SK-N-SH (cell line): ENCODE measurements around the gene SUPT20H. TPM values are rescaled to one million over a fixed set of nuclear protein-coding genes. Genes with fewer than 3 reads are reported as not detected.

Experiments used
- CTCF ChIA-PET: fragments of 300-600, 350-600 bp; formaldehyde crosslinking; extraction: SDS; loops from one replicate; lab custom pipeline; 2021; lab: Yijun Ruan, JAX
- POLR2A ChIA-PET: fragments of 350-600 bp; sonication (Branson Sonifier 250); formaldehyde crosslinking; extraction: SDS; loops from one replicate; lab custom pipeline; 2020; ENCODE audit warnings: antibody characterized with exemption, inconsistent platforms; lab: Yijun Ruan, JAX
- DNase-seq: peaks from one replicate; pipeline ENCODE4 v3.0.0; 2012
- H2AFZ ChIP-seq: fragments of 200-600 bp; sonication (generic); 2 replicates; pipeline ENCODE4 v1.8.1; 2016; ENCODE audit warnings: antibody characterized with exemption, mild to moderate bottlenecking, low read depth
- H3F3A ChIP-seq: fragments of 200-600 bp; sonication (generic); replicated peaks from 2 replicates; pipeline ENCODE3; 2016; ENCODE audit warnings: antibody characterized with exemption, mild to moderate bottlenecking; ENCODE audit not compliant: insufficient read depth
- H3K27ac ChIP-seq, 2 experiments: fragments of 200-500 bp in 1 of 2; fragments of 200-600 bp in 1 of 2; sonication (Bioruptor generic) in 1 of 2; sonication (generic), shearing (Covaris generic) in 1 of 2; 2 replicates each; pipeline versions ENCODE4 v1.5.1 to v1.6.1; 2014 to 2016; ENCODE audit warnings: low read depth in 2 of 2, inconsistent platforms in 1 of 2, low read length in 1 of 2, mild to moderate bottlenecking in 1 of 2, mixed read lengths in 1 of 2
- H3K27me3 ChIP-seq: fragments of 200-600 bp; sonication (generic), shearing (Covaris generic); 2 replicates; pipeline ENCODE4 v1.6.1; 2016; ENCODE audit warnings: mixed run types; ENCODE audit not compliant: insufficient read depth
- H3K36me3 ChIP-seq, 2 experiments: fragments of 200-500 bp in 1 of 2; fragments of 200-600 bp in 1 of 2; sonication (Bioruptor generic) in 1 of 2; sonication (generic) in 1 of 2; replicated peaks in 1 of 2; 2 replicates each; pipeline versions ENCODE3 to v1.5.1; 2014 to 2016; ENCODE audit warnings: low read length in 1 of 2, mild to moderate bottlenecking in 1 of 2; ENCODE audit not compliant: insufficient read depth in 2 of 2, control insufficient read depth in 1 of 2
- H3K4me1 ChIP-seq, 2 experiments: fragments of 200-500 bp in 1 of 2; fragments of 200-600 bp in 1 of 2; sonication (Bioruptor generic) in 1 of 2; sonication (generic), shearing (Covaris generic) in 1 of 2; 2 replicates each; pipeline versions ENCODE4 v1.5.1 to v1.6.1; 2014 to 2016; ENCODE audit warnings: low read depth in 1 of 2, low read length in 1 of 2, mixed run types in 1 of 2; ENCODE audit not compliant: insufficient read depth in 2 of 2, control insufficient read depth in 1 of 2
- H3K4me2 ChIP-seq: fragments of 200-600 bp; sonication (generic), shearing (Covaris generic); 2 replicates; pipeline ENCODE4 v1.6.1; 2017; ENCODE audit warnings: mixed run types
- H3K4me3 ChIP-seq, 2 experiments: fragments of 200-500 bp in 1 of 2; fragments of 200-600 bp in 1 of 2; sonication (Bioruptor generic) in 1 of 2; sonication (generic), shearing (Covaris generic) in 1 of 2; 2 replicates each; pipeline versions ENCODE4 v1.5.1 to v1.8.1; 2014 to 2016; ENCODE audit warnings: low read depth in 2 of 2, inconsistent platforms in 1 of 2, low read length in 1 of 2, mild to moderate bottlenecking in 1 of 2, mixed read lengths in 1 of 2, moderate library complexity in 1 of 2
- H3K79me2 ChIP-seq: fragments of 200-600 bp; sonication (generic); 2 replicates; pipeline ENCODE4 v1.8.1; 2017; ENCODE audit warnings: mild to moderate bottlenecking; ENCODE audit not compliant: insufficient read depth
- H3K9ac ChIP-seq: fragments of 200-600 bp; sonication (generic); 2 replicates; pipeline ENCODE4 v1.6.1; 2017; ENCODE audit warnings: mixed run types
- H3K9me2 ChIP-seq: fragments of 200-600 bp; sonication (generic); 2 replicates; pipeline ENCODE4 v1.6.1; 2017; ENCODE audit warnings: mixed run types
- H3K9me3 ChIP-seq: fragments of 200-600 bp; sonication (generic); 2 replicates; pipeline ENCODE4 v1.6.1; 2017; ENCODE audit warnings: mixed run types, mild to moderate bottlenecking, moderate library complexity
- H4K20me1 ChIP-seq: fragments of 200-600 bp; sonication (generic); 2 replicates; pipeline ENCODE4 v1.6.1; 2017; ENCODE audit warnings: mild to moderate bottlenecking, mixed run types; ENCODE audit not compliant: insufficient read depth
- CHD2 ChIP-seq: fragments of 150-350 bp; IDR thresholded peaks from 2 replicates; pipeline ENCODE4 v1.6.1; 2018; ENCODE audit warnings: low read length; ENCODE audit not compliant: partially characterized antibody
- EP300 ChIP-seq, 2 experiments: IDR thresholded peaks; 2 replicates each; pipeline versions ENCODE4 v1.4.0 to v1.6.1; 2012; ENCODE audit warnings: borderline replicate concordance in 1 of 2, low read depth in 1 of 2, low read length in 1 of 2
- EZH2phosphoT487 ChIP-seq: fragments of 200-600 bp; sonication (generic); IDR thresholded peaks from 2 replicates; pipeline ENCODE4 v1.6.1; 2017; ENCODE audit warnings: low read depth, mixed run types, mild to moderate bottlenecking, antibody characterized with exemption, moderate library complexity, borderline replicate concordance
- FOXM1 ChIP-seq: IDR thresholded peaks from 2 replicates; pipeline ENCODE4 v1.4.0; 2012; ENCODE audit warnings: low read depth, mild to moderate bottlenecking
- GATA2 ChIP-seq: sonication (generic); formaldehyde crosslinking; IDR thresholded peaks from 2 replicates; pipeline ENCODE4 v1.5.0; 2020; ENCODE audit warnings: mild to moderate bottlenecking, missing genetic modification reagents
- JUND ChIP-seq: IDR thresholded peaks from 2 replicates; pipeline ENCODE4 v1.4.0; 2012
- NRF1 ChIP-seq: IDR thresholded peaks from 2 replicates; pipeline ENCODE4 v1.6.1; 2012; ENCODE audit warnings: low read depth, mild to moderate bottlenecking, low read length
- RAD21 ChIP-seq: IDR thresholded peaks from 2 replicates; pipeline ENCODE4 v1.6.1; 2012; ENCODE audit warnings: mild to moderate bottlenecking, low read length
- RCOR1 ChIP-seq: fragments of 150-350 bp; IDR thresholded peaks from 2 replicates; pipeline ENCODE4 v1.6.1; 2017; ENCODE audit warnings: antibody characterized with exemption, low read length
- SIN3A ChIP-seq: IDR thresholded peaks from 2 replicates; pipeline ENCODE4 v1.6.1; 2012; ENCODE audit warnings: low read depth, mild to moderate bottlenecking, low read length, moderate library complexity, borderline replicate concordance
- TAF1 ChIP-seq: IDR thresholded peaks from 2 replicates; pipeline ENCODE4 v1.6.1; 2012; ENCODE audit warnings: low read depth, mild to moderate bottlenecking, low read length, moderate library complexity, borderline replicate concordance
- TEAD4 ChIP-seq: IDR thresholded peaks from 2 replicates; pipeline ENCODE4 v1.4.0; 2012; ENCODE audit warnings: mild to moderate bottlenecking, borderline replicate concordance; ENCODE audit not compliant: insufficient read depth
- YY1 ChIP-seq: IDR thresholded peaks from 2 replicates; pipeline ENCODE4 v1.4.0; 2012; ENCODE audit warnings: low read depth, mild to moderate bottlenecking
- ZBTB33 ChIP-seq: IDR thresholded peaks from 2 replicates; pipeline ENCODE4 v1.4.0; 2012; ENCODE audit warnings: low read depth, borderline replicate concordance
- polyA plus RNA-seq, 3 experiments: library from polyadenylated mRNA; depleted of rRNA; stranded (reverse); fragments of >200 nt; gene quantifications; 2 replicates each; pipeline ENCODE4 v1.2.3, GENCODE V29; 2012
- TF ChIP-seq, protein P1 (sequence below): IDR thresholded peaks from 2 replicates; pipeline ENCODE4 v1.6.1; 2012; ENCODE audit warnings: mild to moderate bottlenecking, low read depth, low read length, moderate library complexity
- TF ChIP-seq, protein P2 (sequence below): IDR thresholded peaks from 2 replicates; pipeline ENCODE4 v1.4.0; 2012; ENCODE audit warnings: low read depth

Gene SUPT20H
- polyA plus RNA-seq, 1 of the 3 experiments (the other 2 are of a cell fraction): 39.4 TPM

DNA sequence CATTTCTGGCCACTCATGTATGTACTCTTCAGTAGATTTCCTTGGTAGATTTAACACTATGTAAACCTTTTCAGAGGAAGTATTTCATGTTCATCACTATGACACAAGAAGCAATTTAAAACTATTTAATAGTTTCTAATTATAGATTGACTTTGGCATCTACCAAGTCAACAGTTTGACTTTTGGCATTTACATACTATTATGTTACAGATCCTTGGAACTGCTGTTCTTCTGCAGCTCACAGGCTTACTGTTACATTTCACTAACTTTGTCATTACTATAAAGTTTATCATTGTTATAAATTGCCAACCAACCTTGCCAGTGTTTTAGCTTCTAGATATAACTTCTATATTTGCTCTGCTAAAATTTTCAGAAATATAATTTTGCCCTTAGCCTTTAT, 18.7 kb downstream of the SUPT20H start:
- no peak for TF ChIP-seq TAF1
- TF ChIP-seq RAD21: no peak
- H3K9me3 ChIP-seq: no peaks in the 10 kb centered on the region
- peaks cover 11% of the 10 kb centered on the region; the same call in 1 of the 2 replicates for H3K79me2 ChIP-seq
- H3K4me3 ChIP-seq: no peak overlapping the region
- no peak overlapping the region for H2AFZ ChIP-seq
- no peak overlapping the region for H3K9ac ChIP-seq
- ChIA-PET POLR2A (interaction anchor here (0.6 kb wide), 1 partner anchor 76 kb away, joined by 4 read pairs; no protein-coding TSS in a partner anchor), CTCF (interaction anchor here (1.1 kb wide), 1 partner anchor 29 kb away, joined by 5 read pairs; no protein-coding TSS in a partner anchor)
- peaks cover 7% of the 10 kb centered on the region for H3F3A ChIP-seq
- H3K4me1 ChIP-seq: peaks cover 0 to 6% of the 10 kb centered on the region in 2 experiments; a peak in 1 of 4 replicates
- no peak for DNase-seq
- no peaks in the 10 kb centered on the region for H3K27me3 ChIP-seq
- no peak overlapping the region for H3K4me2 ChIP-seq
- no peaks in the 10 kb centered on the region for H3K9me2 ChIP-seq
- no peaks in the 10 kb centered on the region for H4K20me1 ChIP-seq
- H3K36me3 ChIP-seq: peaks cover 90 to 97% of the 10 kb centered on the region in 2 experiments
- no peak overlapping the region for H3K27ac ChIP-seq

DNA sequence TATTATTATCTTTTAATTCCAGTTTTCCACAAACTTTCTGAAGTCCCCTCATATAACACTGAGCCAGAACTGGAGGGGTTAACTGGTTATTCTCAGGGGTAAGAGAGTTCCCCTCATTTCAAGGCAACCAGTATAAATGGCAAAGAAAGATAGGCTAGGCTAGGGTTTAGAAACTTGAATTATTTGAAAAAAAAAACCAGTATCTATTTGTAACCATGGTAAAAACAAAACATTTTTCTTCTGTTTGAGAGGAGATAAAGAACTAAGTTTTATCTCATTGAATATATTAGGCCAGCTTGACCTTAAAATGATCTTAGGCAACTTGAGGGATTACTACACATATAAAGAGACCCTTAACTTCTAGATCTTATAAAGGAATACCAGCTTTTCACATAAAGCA, 19.6 kb downstream of the SUPT20H start:
- POLR2A ChIA-PET: no interaction called here
- Histone ChIP-seq H4K20me1 (no peaks in the 10 kb centered on the region), H3K9me2 (no peaks in the 10 kb centered on the region), H3K79me2 (peaks cover 11% of the 10 kb centered on the region; the same call in 1 of the 2 replicates), H3K4me1 (peaks cover 0 to 6% of the 10 kb centered on the region in 2 experiments; a peak in 1 of 4 replicates), H3K27ac (no peak overlapping the region), H3K4me2 (no peak overlapping the region), H3K9me3 (no peaks in the 10 kb centered on the region), H3K9ac (no peak overlapping the region), H3K36me3 (peaks cover 86 to 98% of the 10 kb centered on the region in 2 experiments), H3K27me3 (no peaks in the 10 kb centered on the region), H3K4me3 (no peak overlapping the region), H3F3A (peaks cover 7% of the 10 kb centered on the region), H2AFZ (no peak overlapping the region)
- DNase-seq: no peak
- TF ChIP-seq, protein P1, sequence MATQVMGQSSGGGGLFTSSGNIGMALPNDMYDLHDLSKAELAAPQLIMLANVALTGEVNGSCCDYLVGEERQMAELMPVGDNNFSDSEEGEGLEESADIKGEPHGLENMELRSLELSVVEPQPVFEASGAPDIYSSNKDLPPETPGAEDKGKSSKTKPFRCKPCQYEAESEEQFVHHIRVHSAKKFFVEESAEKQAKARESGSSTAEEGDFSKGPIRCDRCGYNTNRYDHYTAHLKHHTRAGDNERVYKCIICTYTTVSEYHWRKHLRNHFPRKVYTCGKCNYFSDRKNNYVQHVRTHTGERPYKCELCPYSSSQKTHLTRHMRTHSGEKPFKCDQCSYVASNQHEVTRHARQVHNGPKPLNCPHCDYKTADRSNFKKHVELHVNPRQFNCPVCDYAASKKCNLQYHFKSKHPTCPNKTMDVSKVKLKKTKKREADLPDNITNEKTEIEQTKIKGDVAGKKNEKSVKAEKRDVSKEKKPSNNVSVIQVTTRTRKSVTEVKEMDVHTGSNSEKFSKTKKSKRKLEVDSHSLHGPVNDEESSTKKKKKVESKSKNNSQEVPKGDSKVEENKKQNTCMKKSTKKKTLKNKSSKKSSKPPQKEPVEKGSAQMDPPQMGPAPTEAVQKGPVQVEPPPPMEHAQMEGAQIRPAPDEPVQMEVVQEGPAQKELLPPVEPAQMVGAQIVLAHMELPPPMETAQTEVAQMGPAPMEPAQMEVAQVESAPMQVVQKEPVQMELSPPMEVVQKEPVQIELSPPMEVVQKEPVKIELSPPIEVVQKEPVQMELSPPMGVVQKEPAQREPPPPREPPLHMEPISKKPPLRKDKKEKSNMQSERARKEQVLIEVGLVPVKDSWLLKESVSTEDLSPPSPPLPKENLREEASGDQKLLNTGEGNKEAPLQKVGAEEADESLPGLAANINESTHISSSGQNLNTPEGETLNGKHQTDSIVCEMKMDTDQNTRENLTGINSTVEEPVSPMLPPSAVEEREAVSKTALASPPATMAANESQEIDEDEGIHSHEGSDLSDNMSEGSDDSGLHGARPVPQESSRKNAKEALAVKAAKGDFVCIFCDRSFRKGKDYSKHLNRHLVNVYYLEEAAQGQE: no peak
- TF ChIP-seq CHD2: no peak
- TF ChIP-seq YY1: no peak
- no peak for TF ChIP-seq EP300 (IDR thresholded peaks at IDR 0.05; ENCODE audit: borderline replicate concordance in 1 of 2, low read depth in 1 of 2, low read length in 1 of 2)
- no peak for TF ChIP-seq ZBTB33
- TF ChIP-seq SIN3A: no peak
- no peak for TF ChIP-seq FOXM1
- TF ChIP-seq NRF1: no peak
- TF ChIP-seq JUND: no peak
- TF ChIP-seq GATA2: no peak
- TF ChIP-seq RCOR1: no peak
- TF ChIP-seq TAF1: no peak
- no peak for TF ChIP-seq TEAD4
- no peak for TF ChIP-seq EZH2phosphoT487
- TF ChIP-seq, protein P2, sequence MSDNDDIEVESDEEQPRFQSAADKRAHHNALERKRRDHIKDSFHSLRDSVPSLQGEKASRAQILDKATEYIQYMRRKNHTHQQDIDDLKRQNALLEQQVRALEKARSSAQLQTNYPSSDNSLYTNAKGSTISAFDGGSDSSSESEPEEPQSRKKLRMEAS: no peak
- CTCF ChIA-PET: interaction anchor here (1.2 to 2.4 kb wide), 2 partner anchors 8 to 24 kb away, joined by 3 to 10 read pairs; no protein-coding TSS in a partner anchor
